Endothelial cell (in vitro differentiated cells): Measurements from ENCODE around the gene RFPL3. TPM values are rescaled to one million over a fixed set of nuclear protein-coding genes. Genes with fewer than 3 reads are reported as not detected.
"Not testable (repeated sequence)": the region's sequence is repeated elsewhere in the genome, so short reads cannot be mapped to it uniquely, and the experiment has no call there.

Source experiments
- DNase-seq: peaks from one replicate; pipeline ENCODE4 v3.0.0; 2021; ENCODE audit warnings: low spot score
- H3K27ac Mint-ChIP-seq: one replicate; pipeline ENCODE4 v1.8.0; 2021; ENCODE audit warnings: mixed read lengths, inconsistent platforms; ENCODE audit not compliant: unreplicated experiment
- H3K27me3 Mint-ChIP-seq: one replicate; pipeline ENCODE4 v1.8.0; 2021; ENCODE audit warnings: mild to moderate bottlenecking, moderate library complexity, mixed read lengths, inconsistent platforms; ENCODE audit not compliant: unreplicated experiment
- H3K36me3 Mint-ChIP-seq: one replicate; pipeline ENCODE4 v1.8.0; 2021; ENCODE audit warnings: mild to moderate bottlenecking, low read depth, mixed read lengths, inconsistent platforms; ENCODE audit not compliant: unreplicated experiment
- H3K4me1 Mint-ChIP-seq: one replicate; pipeline ENCODE4 v1.8.0; 2021; ENCODE audit warnings: mild to moderate bottlenecking, mixed read lengths, inconsistent platforms; ENCODE audit not compliant: unreplicated experiment
- H3K4me3 Mint-ChIP-seq: one replicate; pipeline ENCODE4 v1.8.0; 2021; ENCODE audit warnings: mild to moderate bottlenecking, mixed read lengths, inconsistent platforms; ENCODE audit not compliant: unreplicated experiment
- H3K9me3 Mint-ChIP-seq: one replicate; pipeline ENCODE4 v1.8.0; 2021; ENCODE audit warnings: mixed read lengths, inconsistent platforms; ENCODE audit not compliant: unreplicated experiment
- total RNA-seq: library from RNA; stranded (reverse); fragmentation: NEBNext Ultra II Directional; extraction: Animal tissue kit (Norgen Biotek cat#: 25700); gene quantifications from one replicate; pipeline ENCODE4 v1.2.1, GENCODE V29; 2021; ENCODE audit not compliant: unreplicated experiment
- TF ChIP-seq, protein P1 (sequence below): fragments of 200-600 bp; sonication (generic); IDR thresholded peaks from one replicate; pipeline ENCODE4 v1.5.0; 2021; ENCODE audit warnings: antibody characterized with exemption; ENCODE audit not compliant: unreplicated experiment

The RFPL3 gene
- total RNA-seq, 1 donor from 2014 or later, result not detected

DNA sequence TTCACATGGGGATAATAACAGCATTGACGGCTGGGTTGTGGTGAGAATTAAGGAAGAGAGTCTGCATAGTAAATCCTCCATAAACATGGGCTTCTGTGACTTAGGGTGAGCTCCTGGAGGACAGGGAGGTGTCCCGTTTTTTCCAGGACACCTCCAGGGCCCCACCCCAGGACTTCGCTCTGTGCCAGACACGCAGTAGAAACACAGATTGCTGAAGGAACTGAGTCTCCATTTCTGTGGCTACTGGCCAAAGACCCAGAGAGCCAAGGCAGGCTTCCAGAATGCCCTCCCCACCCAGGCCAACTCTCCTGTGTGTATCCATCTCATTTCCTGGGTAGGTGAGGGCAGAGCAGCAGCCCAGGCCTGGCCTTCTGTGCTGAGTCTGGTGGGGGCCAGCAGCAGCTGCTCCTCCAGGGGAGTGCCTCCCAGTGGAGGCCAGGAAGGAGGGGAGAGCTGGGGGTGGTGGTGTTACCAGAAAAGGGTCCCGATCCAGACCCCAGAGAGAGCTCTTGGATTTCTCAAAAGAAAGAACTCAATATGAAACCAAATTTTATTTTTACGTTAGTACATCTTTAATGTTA lies 9.5 kb upstream of the RFPL3 start:
- TF ChIP-seq, protein P1, sequence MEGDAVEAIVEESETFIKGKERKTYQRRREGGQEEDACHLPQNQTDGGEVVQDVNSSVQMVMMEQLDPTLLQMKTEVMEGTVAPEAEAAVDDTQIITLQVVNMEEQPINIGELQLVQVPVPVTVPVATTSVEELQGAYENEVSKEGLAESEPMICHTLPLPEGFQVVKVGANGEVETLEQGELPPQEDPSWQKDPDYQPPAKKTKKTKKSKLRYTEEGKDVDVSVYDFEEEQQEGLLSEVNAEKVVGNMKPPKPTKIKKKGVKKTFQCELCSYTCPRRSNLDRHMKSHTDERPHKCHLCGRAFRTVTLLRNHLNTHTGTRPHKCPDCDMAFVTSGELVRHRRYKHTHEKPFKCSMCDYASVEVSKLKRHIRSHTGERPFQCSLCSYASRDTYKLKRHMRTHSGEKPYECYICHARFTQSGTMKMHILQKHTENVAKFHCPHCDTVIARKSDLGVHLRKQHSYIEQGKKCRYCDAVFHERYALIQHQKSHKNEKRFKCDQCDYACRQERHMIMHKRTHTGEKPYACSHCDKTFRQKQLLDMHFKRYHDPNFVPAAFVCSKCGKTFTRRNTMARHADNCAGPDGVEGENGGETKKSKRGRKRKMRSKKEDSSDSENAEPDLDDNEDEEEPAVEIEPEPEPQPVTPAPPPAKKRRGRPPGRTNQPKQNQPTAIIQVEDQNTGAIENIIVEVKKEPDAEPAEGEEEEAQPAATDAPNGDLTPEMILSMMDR, result no peak
- Mint-ChIP-seq H3K27me3 (no peaks in the 10 kb centered on the region), H3K4me3 (no peak overlapping the region), H3K4me1 (no peaks in the 10 kb centered on the region), H3K9me3 (no peaks in the 10 kb centered on the region), H3K27ac (no peak overlapping the region), H3K36me3 (no peaks in the 10 kb centered on the region)
- DNase-seq, result no peak

DNA sequence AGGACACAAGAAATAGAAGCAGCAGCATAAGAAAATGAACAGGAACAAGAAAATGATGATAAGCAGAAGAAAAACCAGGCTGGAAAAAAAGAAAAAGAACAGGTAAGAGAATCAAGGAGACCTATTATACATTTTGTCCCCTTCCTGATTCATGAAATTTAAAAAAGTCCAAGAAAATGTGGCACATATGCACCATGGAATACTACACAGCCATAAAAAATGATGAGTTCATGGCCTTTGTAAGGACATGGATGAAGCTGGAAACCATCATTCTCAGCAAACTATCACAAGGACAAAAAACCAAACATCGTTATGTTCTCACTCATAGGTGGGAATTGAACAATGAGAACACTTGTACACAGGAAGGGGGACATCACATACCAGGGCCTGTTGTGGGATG lies 5.8 kb upstream of the RFPL3 start:
- H3K27ac Mint-ChIP-seq, H3K9me3 Mint-ChIP-seq, H3K27me3 Mint-ChIP-seq, H3K4me3 Mint-ChIP-seq, DNase-seq, H3K36me3 Mint-ChIP-seq: not testable (repeated sequence)
- H3K4me1 Mint-ChIP-seq, result peaks cover 20% of the 10 kb centered on the region

DNA sequence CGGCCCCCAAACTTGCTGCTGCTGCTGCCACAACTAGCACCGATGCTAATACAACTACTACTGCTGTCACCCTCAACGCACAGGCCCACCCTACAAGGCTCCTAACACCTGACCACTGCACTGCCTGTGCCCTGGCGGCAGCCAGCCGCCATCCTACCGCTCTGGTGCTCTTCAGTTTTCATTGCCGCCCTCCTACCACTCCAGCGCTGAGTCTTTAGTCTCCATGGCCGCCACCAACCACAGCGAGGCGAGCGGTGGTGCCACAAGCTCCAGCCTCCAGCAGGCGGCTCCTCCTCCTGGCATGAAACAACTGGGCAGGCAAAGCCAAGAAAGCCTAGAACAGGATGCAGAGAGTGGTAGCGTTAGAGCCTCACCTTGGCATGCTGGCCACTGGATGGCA lies 5.0 kb upstream of the RFPL3 start:
- no peak for DNase-seq
- TF ChIP-seq, protein P1, result no peak

DNA sequence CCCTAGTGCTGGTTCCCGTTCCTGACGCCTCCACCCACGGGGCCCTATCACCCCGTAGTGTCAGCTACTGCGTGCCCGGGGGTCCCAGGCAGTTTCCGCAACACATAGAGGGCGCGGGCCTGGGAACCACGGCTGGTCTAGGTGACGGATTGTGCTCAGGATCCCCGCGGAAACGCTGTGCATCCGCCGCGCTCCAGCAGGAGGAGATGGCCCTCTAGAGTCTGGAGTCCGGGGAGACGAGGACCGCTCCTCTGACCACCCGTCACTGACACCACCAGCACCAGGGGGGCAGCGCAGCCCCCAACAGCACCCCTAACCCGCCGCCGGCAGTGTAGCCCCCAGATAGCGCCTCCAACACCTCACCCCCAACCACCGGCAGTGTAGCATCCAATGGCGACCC lies 4.4 kb upstream of the RFPL3 start:
- H3K36me3 Mint-ChIP-seq, result no peaks in the 10 kb centered on the region

More for the DNA sequence above, 5.0 kb upstream of the RFPL3 start:
- peaks cover 20% of the 10 kb centered on the region for H3K4me1 Mint-ChIP-seq
- H3K27me3 Mint-ChIP-seq, result peaks cover 3% of the 10 kb centered on the region
- H3K36me3 Mint-ChIP-seq, result no peaks in the 10 kb centered on the region
- no peak overlapping the region for H3K4me3 Mint-ChIP-seq
- H3K9me3 Mint-ChIP-seq, result no peaks in the 10 kb centered on the region
- no peak overlapping the region for H3K27ac Mint-ChIP-seq

DNA sequence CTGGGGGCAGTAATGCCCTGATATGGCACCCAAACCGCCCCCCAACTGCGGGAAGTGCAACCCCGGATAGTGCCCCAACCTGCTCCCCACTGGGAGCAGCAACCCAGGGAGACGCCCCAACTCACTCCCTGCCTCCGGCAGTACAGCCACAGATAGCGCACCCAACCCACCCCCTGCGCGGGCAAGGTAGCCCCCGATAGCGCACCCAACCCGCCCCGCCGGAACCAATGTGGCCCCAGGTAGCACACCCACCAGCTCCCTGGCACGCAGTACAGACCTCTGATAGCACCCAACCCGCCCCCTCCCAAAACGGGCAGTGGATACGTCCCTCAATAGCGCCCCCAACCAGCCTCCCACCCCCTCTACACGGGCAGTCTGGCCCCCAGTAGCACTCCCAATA lies 3.8 kb upstream of the RFPL3 start:
- Mint-ChIP-seq H3K27me3 (peaks cover 3% of the 10 kb centered on the region), H3K27ac (no peak overlapping the region), H3K4me3 (no peak overlapping the region), H3K4me1 (peaks cover 20% of the 10 kb centered on the region), H3K36me3 (no peaks in the 10 kb centered on the region), H3K9me3 (no peaks in the 10 kb centered on the region)
- DNase-seq, result no peak
- TF ChIP-seq, protein P1, result no peak

More for the DNA sequence above, 4.4 kb upstream of the RFPL3 start:
- Mint-ChIP-seq H3K27ac (no peak overlapping the region), H3K4me1 (peaks cover 20% of the 10 kb centered on the region), H3K9me3 (no peaks in the 10 kb centered on the region), H3K4me3 (no peak overlapping the region), H3K27me3 (peaks cover 3% of the 10 kb centered on the region)
- TF ChIP-seq, protein P1, result no peak
- no peak for DNase-seq
